Hematopoietic multipotent progenitor cell treated with erythropoietin and hydrocortisone succinate and interleukin-3 and kit ligand, for 15 days (in vitro differentiated cells): Measurements from ENCODE around the gene KCNK1.

ENCODE experiments used
- DNase-seq: peaks from one replicate; pipeline ENCODE4 v3.0.0-alpha.2; 2015; ENCODE audit warnings: low spot score

KCNK1 gene

DNA sequence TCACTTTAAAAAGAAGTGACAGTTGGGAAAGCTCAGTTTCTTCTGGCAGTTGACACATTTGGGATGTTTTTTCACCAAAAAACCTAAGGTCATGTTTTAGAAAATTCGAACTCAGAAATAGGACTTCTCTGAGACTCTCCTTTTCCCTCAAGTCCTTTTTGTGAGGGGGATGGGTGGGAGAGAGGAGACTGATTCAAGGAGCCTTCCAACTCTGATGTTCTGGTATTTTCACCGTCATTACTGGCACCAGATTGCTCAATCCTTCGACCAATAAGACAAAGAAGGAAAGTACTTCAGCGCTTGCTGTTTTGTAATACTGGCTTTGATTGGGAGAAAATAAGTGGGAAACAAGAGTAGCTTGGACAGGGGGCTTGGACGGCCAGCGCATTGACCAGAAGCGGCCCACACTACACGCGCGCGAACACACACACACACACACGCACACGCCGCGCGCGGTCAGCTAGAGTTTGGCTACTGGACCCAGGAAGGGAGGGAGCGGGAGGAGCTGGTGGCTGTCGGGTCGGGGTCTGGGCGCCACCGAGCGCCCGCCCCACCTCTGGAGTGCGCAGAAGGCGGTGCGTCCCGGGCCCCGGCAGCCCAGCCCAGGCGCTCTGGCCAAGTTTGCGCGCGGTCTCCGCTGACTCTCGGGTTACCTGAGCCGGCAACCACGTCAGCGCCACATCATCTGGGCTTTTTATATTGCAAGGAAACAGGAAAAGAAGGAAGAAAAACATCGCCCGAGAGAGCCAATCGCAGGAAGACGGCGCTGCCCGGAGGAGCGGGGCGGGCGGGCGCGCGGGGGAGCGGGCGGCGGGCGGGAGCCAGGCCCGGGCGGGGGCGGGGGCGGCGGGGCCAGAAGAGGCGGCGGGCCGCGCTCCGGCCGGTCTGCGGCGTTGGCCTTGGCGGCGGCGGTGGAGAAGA lies at the start of gene KCNK1:
Gene KCNK1, plus strand, starts transcription at position 855 of the 921 bp plus-strand sequence. Its CDS starts 66 bp downstream, at position 921.
- DNase-seq: no peak

- no peak for DNase-seq
These were observed 48.6 kb upstream of the KCNK1 start for GRCh38 chr1:233565313-233565712.

DNA sequence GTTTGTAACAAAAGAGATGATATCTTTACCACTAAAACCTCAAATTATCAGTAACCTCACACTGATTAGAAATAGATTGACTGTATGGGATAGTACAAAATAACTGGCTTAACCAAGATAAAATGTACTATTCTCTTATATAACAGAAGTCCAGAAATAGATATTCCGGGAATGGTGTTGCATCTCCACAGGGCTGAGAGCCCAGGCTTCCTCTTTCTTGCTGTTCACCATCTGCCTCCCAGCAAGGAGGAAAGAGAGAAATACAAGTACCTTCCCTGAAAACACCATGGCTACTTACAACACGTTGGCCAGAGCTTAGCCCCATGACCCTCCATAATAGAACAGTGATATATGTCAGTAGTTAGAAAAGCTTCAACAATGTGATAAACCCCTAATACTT lies 47.0 kb upstream of the KCNK1 start:
- DNase-seq: no peak

DNA sequence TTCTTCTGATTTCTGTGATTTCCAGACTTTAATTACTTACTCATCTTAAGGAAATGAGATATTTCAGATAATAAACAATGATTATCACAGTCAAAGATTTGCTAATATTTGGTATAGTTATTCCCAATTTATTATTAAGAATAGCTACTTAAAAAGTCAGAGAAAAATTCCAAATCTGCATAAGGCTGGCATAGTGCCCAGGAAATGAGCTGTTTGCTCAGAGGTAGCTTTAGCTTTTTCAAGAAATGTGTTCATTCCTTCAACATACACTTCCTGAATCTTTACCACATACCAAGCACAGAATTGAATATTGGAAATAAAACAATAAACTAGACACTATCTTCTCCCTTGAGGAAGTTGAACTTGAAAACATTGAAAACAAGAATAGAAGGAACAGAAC lies 44.3 kb upstream of the KCNK1 start:
- DNase-seq: no peak

DNA sequence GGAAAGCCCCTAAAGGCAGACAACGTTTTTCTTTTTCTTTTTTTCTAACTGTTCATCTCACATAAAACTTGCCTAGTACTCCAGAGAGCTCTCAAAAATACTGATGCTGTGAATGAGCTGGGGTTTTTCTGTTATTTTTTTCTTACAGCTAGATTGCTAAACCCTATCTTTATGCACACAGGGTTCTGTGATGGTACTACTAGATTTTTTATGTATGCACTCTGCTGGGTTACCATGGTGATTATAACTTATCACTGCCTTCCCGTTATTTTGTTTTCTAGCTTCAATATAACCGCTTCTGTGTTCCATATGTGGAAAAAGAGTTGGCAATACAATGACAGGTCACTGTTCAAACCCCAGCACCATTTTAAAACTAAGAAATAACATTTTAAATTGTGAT lies 43.7 kb upstream of the KCNK1 start:
- DNase-seq: no peak

- DNase-seq: no peak
These were observed 43.2 kb upstream of the KCNK1 start for GRCh38 chr1:233570706-233571105.

- DNase-seq: no peak
These were observed 41.0 kb upstream of the KCNK1 start for GRCh38 chr1:233572896-233573295.

GRCh38 chr1:233575450-233575849 lies 38.5 kb upstream of the KCNK1 start:
- DNase-seq: no peak

DNA sequence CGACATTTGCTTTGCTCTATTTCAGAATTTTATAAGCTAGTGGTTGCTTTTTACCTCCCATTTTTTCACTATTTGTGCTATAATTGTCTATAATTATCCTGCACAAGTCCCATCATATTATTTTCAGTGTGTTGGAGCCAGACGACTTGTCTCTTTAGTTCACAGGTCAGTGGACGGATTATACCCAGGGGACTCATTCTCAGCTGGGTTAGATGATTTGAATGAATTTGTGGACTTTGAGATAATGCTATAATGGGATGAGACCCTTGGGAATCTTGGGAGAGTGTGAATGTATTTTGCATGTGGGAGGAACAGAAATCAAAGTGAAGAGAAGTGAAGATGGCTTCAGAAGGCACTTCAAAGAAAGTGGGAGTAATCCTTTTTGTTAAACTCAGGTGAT lies 31.5 kb upstream of the KCNK1 start:
- DNase-seq: no peak

- no peak for DNase-seq
These were observed 29.5 kb upstream of the KCNK1 start for GRCh38 chr1:233584376-233584775.

DNA sequence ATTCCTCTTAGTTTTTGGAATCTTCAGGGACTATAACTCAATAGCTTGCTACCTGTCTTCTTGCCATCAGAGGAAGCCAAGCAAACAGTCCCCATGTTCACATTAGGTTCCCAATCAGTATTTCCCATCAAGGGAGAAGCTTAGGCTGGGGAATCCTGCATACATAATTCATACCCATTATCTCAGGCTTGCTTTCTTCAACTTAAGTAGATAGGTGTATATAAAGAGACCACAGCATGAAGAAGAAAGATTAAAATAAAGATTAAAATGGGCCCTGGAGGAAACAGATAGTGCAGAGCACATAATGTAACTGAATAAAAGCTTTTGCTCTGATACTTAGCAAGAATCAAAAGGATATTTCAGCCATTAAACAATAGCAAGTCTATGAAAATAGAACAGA lies 29.0 kb upstream of the KCNK1 start:
- no peak for DNase-seq

DNA sequence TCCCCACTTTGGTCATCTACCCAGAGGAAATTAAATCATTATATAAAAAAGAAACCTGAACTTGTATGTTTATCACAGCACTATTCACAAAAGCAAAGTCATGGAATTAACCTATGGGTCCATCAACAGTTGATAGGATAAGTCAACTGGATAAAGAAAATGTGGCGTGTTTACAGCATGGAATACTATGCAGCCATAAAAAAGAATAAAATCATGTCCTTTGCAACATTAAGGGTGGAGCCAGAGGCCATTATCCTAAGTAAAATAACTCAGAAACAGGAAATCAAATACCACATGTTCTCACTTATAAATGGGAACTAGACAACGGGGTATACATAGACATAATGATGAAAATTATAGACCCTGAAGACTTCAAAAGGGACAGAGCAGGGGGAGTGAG lies 27.6 kb upstream of the KCNK1 start:
- no peak for DNase-seq

GRCh38 chr1:233587196-233587595 lies 26.7 kb upstream of the KCNK1 start:
- DNase-seq: no peak

DNA sequence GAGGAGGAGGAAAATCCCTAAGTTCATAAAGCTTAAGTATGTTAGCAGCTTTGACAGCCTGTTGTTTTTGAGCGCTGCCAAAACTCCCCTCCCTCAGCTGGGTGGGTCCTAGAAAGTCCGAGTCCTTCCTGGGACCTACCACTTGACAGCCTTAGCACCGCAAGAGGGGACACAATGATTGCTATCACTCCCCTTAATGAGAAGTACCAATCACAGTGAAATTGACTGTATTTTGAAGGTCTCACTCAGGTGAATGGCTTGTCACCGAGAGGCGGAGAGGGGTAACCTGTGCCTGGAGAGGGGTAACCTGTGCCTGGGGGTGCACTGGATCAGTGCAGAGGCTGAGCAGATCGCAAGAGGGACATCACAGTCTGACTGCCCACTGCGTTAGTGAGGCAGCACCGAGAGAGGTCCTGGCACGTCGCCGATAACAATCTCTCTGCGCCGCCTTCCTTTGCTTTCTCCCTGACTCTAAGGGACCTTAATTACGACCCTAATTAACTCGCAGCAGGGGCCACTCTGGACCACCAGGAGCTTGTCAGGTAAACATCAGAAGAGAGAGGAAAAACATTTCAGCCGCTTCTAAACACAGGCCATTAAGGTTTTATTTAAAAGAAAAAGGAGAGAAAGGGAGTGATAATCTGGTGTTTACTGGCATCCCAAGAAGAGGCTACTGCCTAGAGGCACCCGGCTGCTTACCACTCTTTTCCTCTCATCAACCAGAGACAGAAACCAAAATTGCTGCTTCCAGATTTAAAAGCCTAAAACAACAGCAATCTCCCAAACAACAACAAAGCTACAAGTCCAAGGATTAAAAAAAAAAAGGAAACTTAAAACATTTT lies 25.7 kb upstream of the KCNK1 start:
- no peak for DNase-seq

GRCh38 chr1:233597489-233597901 lies 16.4 kb upstream of the KCNK1 start:
- DNase-seq: no peak

- no peak for DNase-seq
These were observed 14.9 kb upstream of the KCNK1 start for GRCh38 chr1:233598891-233599541.

GRCh38 chr1:233599542-233600073 lies 14.3 kb upstream of the KCNK1 start:
- DNase-seq: no peak

DNA sequence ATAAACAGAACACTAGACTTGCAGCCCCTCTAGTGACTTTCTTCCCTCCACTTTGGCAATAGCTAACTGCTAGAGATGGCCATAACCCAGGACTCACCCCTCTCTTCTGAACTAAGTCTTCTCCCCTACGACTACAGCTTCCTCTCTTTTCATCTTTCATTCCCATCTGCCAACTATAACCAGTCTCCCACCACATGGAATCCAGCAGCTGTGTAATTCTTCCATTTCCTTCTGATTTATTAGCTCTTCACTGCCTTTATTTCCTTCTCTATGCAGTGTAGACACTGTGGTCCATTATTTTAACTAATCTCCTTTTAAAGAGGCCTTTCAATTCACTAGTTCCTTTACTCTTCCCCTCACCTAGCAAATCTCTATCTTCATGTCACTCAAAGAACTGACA lies 13.4 kb upstream of the KCNK1 start:
- DNase-seq: no peak

- no peak for DNase-seq
These were observed 10.4 kb upstream of the KCNK1 start for GRCh38 chr1:233603478-233603877.

DNA sequence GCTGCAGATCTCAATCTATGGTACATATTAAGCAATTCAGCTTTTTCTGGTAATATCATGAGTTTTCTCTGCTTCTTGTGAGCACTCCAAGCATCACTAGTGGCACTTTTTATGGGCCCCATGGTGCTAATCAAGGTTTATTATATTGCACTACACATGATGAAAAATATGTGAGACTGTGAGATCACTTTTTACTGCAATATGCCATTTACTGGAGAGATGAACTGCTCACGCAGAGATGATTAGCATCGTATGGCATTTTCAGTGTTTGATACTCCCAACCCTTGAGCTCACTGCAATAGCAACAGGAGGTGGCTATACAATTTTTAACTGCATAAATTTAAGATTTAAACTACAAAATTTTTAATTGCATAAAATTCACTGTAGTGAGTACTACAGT lies 8.7 kb upstream of the KCNK1 start:
- no peak for DNase-seq

- no peak for DNase-seq
These were observed 7.1 kb upstream of the KCNK1 start for GRCh38 chr1:233606813-233607212.
